ENCODE data around the gene BTNL3.
"Not testable (repeated sequence)": the region's sequence is repeated elsewhere in the genome, so short reads cannot be mapped to it uniquely, and the experiment has no call there.

BTNL3 gene

GRCh38 chr5:181024245-181025064 lies 35.8 kb downstream of the BTNL3 start:
- DNase-seq (ENCODE audit: low read depth in 2 of 2), result no peak

GRCh38 chr5:181027452-181028031 lies 38.9 kb downstream of the BTNL3 start:
- DNase-seq (ENCODE audit: low read depth in 2 of 2), result no peak

GRCh38 chr5:181028032-181028819 lies 39.6 kb downstream of the BTNL3 start:
- no peak for DNase-seq (ENCODE audit: low read depth in 2 of 2)

DNA sequence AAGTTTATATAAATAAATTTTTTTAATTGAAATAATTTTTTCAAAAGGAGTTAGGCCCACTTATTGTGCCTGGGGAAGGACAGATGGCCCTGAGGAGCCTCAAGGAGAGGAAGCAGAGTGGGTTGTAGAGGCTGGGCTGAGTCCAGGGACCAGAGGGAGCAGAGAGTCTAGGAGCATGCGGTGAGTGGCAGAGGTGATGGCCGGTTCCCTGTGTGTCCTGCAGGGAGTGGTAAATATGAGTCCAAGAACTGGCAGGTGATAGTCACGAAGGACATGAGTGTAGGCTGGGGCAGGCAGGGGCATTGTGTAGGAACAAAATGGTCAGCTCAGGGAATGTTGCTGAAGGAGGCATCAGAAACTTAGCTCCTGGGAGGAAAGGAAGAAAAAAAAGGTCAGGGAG lies 43.1 kb downstream of the BTNL3 start:
- no peak for DNase-seq (ENCODE audit: low read depth in 2 of 2)

DNA sequence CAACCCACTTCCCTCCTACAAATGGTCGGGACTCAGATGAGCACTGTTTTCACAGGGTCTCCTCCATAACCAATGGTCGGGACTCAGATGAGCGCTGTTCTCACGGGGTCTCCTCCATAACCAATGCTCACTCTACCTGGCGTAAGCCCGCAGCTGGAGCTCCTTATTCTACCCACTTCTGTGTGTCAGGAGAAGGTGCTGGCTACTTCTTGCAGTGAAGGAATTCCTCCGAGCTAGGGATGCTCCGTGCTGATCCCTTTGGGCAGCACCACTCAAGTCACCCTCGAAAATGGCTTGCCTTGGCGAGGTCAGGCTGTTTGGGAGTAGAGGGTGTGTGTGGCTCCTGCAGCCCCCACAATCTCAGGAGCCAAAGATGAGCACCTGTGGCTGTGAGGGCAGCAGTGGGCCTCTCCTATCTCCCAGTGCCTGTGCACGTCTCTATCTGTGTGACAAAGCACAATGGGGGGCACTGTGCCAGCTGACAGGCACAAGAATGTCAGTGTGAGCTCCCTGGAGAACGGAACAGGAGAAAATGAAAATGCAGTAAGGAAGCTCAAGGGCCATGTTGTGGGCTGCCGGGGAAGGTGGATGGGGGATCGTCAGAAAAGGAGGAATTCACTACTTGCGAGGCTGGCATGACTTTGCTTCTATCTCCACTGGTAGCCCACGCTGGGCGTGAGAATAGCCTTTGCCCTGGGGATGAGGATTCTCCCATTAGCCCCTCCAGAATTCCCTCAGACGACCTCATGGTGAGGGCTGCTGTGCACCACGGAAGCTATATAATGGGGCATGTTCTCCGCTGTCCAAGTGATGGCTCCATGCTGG lies 47.6 kb downstream of the BTNL3 start:
- DNase-seq (ENCODE audit: low read depth in 2 of 2), result no peak

GRCh38 chr5:181036816-181037364 lies 48.2 kb downstream of the BTNL3 start:
- no peak for DNase-seq (ENCODE audit: low read depth in 2 of 2)

DNA sequence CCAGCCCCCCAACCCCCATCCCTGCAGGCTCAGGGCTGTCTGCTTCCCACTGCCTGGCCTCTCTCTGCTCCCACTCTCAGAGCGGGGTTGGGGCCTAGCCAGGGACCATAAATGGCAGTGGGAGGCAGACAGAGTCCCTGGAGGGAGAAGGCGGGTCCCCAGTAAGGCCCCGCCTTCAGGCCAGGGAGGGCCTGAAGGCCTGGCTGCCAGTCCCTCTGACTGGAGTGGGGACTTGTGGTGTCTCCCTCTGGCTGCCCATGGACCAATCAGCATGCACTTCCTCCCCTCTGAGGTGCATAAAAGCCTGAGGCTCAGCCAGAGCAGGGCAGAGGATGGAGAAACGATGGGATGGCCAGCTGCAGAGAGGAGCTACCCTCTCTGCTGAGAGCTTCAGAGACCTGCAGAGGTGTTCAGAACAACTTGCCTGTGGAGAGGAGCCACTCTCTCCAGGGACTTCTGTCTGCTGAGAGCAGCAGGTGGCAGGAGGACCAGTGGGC lies 48.8 kb downstream of the BTNL3 start:
- no peak for DNase-seq (ENCODE audit: low read depth in 2 of 2)

- no peak for DNase-seq (ENCODE audit: low read depth in 2 of 2)
These were observed 50.8 kb downstream of the BTNL3 start for GRCh38 chr5:181039471-181039870.

DNA sequence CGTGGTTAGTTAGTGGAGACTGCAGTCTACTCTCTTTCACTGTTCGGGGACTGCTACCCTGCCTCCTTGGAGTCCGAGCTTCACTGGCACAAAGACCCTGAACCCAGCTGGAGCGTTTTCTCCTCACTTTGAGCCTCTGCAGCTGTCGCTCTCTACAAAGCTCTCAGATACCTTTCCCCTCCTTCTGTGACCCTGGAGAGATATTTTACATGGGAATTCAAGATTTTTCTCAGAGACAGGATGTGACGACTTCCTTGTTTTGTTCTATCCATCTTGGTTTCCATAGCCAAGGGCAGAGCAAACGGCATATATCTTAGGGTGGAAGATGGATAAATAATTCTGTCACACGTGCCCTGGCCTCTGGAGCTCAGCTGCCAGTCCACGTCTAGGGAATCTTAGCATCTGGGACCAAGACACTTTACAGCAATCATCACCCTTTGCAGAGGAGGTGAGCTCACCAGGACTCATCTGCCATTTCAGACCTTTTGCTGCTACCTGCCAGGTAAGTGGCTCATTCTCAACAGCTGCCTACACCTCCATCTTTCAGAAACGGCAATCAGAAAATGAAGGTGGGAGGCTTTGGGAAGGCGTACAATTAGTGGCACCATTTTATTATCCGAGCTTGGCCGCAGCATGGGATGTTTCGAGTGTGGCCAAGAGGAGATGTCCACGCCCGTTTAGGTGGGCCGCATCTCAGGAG lies 51.4 kb downstream of the BTNL3 start, which contains the start of gene BTNL9:
Gene BTNL9, plus strand, starts transcription at position 336 of the 700 bp plus-strand sequence. CDS start 5,224 bp downstream, outside the sequence.
- DNase-seq (ENCODE audit: low read depth in 2 of 2), result no peak

DNA sequence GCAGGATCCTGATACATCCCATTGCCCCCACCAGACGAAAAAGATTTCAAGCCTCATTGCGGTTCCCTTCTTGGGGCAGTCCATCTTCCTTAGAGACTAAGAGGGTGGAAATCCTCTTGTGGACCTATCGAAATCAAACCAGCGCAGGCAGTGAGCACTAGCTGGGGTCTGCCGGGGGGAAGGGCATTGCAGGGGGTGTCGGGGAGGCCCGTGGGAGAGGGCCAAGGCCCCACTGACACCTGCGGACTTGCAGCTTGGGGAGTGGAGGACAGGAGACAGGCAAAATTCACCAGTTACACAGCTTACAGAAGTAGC lies 51.9 kb downstream of the BTNL3 start:
- DNase-seq (ENCODE audit: low read depth in 2 of 2), result no peak

GRCh38 chr5:181041043-181041442 lies 52.4 kb downstream of the BTNL3 start:
- DNase-seq (ENCODE audit: low read depth in 2 of 2), result no peak

- no peak for DNase-seq (ENCODE audit: low read depth in 2 of 2)
These were observed 53.5 kb downstream of the BTNL3 start for GRCh38 chr5:181042036-181042713.

DNA sequence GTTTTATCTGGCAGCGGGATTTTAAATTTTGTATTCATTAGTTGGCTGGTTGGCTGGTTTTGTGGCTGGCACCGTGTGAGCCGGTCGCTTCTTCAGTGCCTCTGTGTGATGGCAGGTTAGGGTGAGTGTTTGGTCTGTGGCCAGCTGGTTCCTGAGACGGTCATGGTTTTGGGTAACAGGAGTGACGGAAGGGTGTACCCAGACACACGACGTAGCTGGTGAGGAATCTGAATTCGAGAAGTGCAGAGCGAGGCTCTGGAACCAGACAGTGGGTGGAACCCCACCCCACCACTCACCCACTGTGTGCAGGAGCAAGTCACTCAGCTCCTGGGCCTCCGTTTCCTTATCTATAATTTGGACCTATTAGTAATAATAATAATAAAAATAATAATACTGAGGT lies 54.1 kb downstream of the BTNL3 start:
- no peak for DNase-seq (ENCODE audit: low read depth in 2 of 2)

DNA sequence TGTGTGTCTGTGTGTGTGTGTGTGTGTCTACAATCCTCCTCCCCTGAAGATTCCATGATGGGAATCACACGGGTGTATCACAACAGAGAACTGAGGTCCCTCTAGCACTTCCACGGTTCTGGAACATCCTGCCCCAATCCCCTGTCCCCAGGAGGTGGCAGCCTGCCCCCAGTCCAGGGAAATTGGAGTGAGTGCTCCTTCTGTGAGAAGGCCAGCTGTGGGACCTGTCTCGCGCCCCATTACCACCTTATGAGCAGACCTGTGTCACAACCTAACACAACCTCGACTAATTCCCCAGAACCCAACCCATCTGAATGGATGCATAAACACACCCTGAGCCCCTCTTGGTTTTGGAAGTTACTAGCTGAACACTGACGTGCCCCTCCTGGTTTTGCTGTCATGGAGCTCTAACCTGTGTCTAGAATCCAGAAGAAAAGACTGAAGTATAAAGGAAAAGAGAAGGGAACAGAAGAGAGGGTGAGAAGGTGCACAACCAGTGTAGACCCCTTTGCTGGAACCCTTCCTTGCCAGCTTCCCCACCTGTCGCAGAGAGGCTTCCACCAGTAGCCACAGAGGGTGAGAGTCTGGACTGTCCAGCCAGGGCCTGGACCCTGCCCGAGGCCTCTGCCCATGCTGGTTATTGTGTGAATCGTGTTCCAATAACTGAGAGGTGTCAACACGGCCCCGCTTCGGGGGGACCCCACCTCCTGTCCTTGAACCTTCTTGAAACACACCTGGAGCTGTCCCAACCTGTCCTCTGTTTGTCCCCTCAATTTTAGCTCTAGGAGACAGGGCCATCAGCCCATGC lies 54.8 kb downstream of the BTNL3 start:
- no peak for DNase-seq (ENCODE audit: low read depth in 2 of 2)

GRCh38 chr5:181044093-181044599 lies 55.5 kb downstream of the BTNL3 start:
- no peak for DNase-seq (ENCODE audit: low read depth in 2 of 2)

DNA sequence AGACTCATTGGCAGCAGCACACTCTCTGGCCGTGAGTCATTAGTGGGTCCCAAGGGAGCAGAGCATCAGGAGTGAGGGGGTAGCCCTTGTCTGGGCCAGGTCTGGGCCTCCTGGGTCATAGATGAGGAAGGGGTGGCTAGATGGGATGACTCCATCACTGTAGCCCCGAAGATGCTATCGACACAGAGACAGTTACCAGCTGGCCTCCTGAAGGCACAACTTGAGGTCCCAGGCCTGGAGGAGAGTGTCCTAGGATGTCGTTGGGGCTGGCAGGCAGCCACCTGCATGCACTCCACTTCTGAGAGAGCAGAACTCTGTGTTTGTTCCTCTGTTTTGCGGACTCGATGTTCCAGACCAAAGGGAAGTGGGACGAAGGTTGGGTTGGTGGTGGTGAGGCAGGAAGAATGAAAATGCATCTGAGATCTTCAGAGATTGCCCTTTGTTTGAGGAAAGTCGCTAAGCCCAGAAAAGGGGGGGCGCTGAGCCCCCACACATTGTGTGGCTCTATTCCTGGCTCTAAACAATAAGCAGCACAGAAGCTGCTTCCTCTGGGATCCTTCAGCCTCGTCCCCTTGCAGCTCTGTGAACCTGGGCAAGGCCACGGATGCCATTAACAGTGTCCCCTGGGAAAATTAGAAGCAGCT lies 56.1 kb downstream of the BTNL3 start:
- no peak for DNase-seq (ENCODE audit: low read depth in 2 of 2)

- DNase-seq (ENCODE audit: low read depth in 2 of 2), result no peak
These were observed 56.7 kb downstream of the BTNL3 start for GRCh38 chr5:181045316-181045715.

GRCh38 chr5:181045857-181046256 lies 57.2 kb downstream of the BTNL3 start:
- DNase-seq (ENCODE audit: low read depth in 2 of 2), result not testable (repeated sequence)

DNA sequence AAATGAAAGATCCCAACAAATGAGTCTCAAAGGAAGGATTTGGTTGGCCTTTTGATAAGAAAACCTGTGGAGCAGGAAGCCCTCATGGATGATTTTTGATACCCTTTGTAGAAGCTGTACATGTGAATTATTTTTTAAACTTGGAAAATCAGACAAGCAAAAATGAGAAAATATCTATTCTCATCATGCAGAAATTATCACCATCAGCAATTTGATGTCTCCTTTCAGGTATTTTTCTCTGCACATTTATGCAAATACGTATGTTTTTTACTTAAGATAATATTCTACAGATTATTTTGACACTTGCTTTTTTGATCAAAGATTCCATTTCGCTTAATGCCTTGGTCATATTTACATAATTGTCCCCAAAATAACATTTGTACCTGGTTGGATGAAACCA lies 58.6 kb downstream of the BTNL3 start:
- no peak for DNase-seq (ENCODE audit: low read depth in 2 of 2)

Measured in stimulated activated CD8-positive, alpha-beta memory T cell treated with anti-CD3 and anti-CD28 coated beads, Interleukin-7, amount 100 ng/mL, for 1 hour (primary cell).